Retina (tissue), 1 donor: Measurements from ENCODE around the gene CFAP99.
"Not testable (repeated sequence)": the region's sequence is repeated elsewhere in the genome, so short reads cannot be mapped to it uniquely, and the experiment has no call there.

Source experiments
- DNase-seq: peaks from one replicate; pipeline ENCODE4 v3.0.0-alpha.2; 2016

Gene CFAP99

GRCh38 chr4:2418650-2419571, at the start of gene CFAP99:
CFAP99 (plus strand) TSS chr4:2418955.
- DNase-seq, result peak; percentile 96

GRCh38 chr4:2370597-2371320, 48.0 kb upstream of the CFAP99 start:
- DNase-seq, result no peak

GRCh38 chr4:2371765-2372487, 46.8 kb upstream of the CFAP99 start:
- no peak for DNase-seq

GRCh38 chr4:2372488-2373030, 46.2 kb upstream of the CFAP99 start:
- no peak for DNase-seq

GRCh38 chr4:2373532-2373931, 45.2 kb upstream of the CFAP99 start:
- no peak for DNase-seq

GRCh38 chr4:2375427-2375826, 43.3 kb upstream of the CFAP99 start:
- no peak for DNase-seq

GRCh38 chr4:2377241-2377640, 41.5 kb upstream of the CFAP99 start:
- DNase-seq, result no peak

- no peak for DNase-seq
Observed at GRCh38 chr4:2378401-2378800, 40.4 kb upstream of the CFAP99 start.

- DNase-seq, result no peak
Observed at GRCh38 chr4:2378898-2379297, 39.9 kb upstream of the CFAP99 start.

- not testable (repeated sequence) for DNase-seq
Observed at GRCh38 chr4:2380589-2380988, 38.2 kb upstream of the CFAP99 start.

- DNase-seq, result not testable (repeated sequence)
Observed at GRCh38 chr4:2382769-2383202, 36.0 kb upstream of the CFAP99 start.

- DNase-seq, result not testable (repeated sequence)
Observed at GRCh38 chr4:2383220-2383631, 35.5 kb upstream of the CFAP99 start.

- DNase-seq, result no peak
Observed at GRCh38 chr4:2383760-2384159, 35.0 kb upstream of the CFAP99 start.

GRCh38 chr4:2384245-2384644, 34.5 kb upstream of the CFAP99 start:
- DNase-seq, result no peak

GRCh38 chr4:2385516-2385915, 33.2 kb upstream of the CFAP99 start:
- DNase-seq, result no peak

- DNase-seq, result no peak
Observed at GRCh38 chr4:2386717-2387116, 32.0 kb upstream of the CFAP99 start.

- DNase-seq, result no peak
Observed at GRCh38 chr4:2387218-2387617, 31.5 kb upstream of the CFAP99 start.

- DNase-seq, result no peak
Observed at GRCh38 chr4:2387829-2388228, 30.9 kb upstream of the CFAP99 start.

- no peak for DNase-seq
Observed at GRCh38 chr4:2388429-2389182, 30.1 kb upstream of the CFAP99 start.

GRCh38 chr4:2389691-2390090, 29.1 kb upstream of the CFAP99 start:
- DNase-seq, result no peak

GRCh38 chr4:2390146-2390545, 28.6 kb upstream of the CFAP99 start:
- DNase-seq, result no peak

- no peak for DNase-seq
Observed at GRCh38 chr4:2390784-2391421, 27.9 kb upstream of the CFAP99 start.
